B cell (primary cell): Measurements from ENCODE around the gene NLGN1. TPM values are rescaled to one million over a fixed set of nuclear protein-coding genes. Genes with fewer than 3 reads are reported as not detected.
"Not testable (repeated sequence)": the region's sequence is repeated elsewhere in the genome, so short reads cannot be mapped to it uniquely, and the experiment has no call there.

Source experiments
- ATAC-seq: fragments of 200-7000 bp; cut with Tn5 transposase; one replicate; pipeline ENCODE4 v1.10.0; 2021; ENCODE audit warnings: low read depth, mild to moderate bottlenecking, moderate number of reproducible peaks, moderate library complexity
- CTCF ChIA-PET: fragments of 350-600 bp; sonication (Branson Sonifier 250); formaldehyde crosslinking; loops from one replicate; lab custom pipeline; 2021; ENCODE audit warnings: antibody characterized with exemption, inconsistent platforms; lab: Charles Lee
- POLR2A ChIA-PET: fragments of 350-600 bp; sonication (Branson Sonifier 250); formaldehyde crosslinking; loops from one replicate; lab custom pipeline; 2021; ENCODE audit warnings: antibody characterized with exemption; lab: Charles Lee
- DNase-seq: peaks from one replicate; pipeline ENCODE4 v3.0.0; 2013
- H2AFZ ChIP-seq: 2 replicates; pipeline ENCODE4 v1.6.1; 2012; ENCODE audit warnings: mild to moderate bottlenecking, low read depth, low read length; ENCODE audit not compliant: insufficient read depth, poor library complexity, severe bottlenecking
- H3K27ac ChIP-seq, 2 donors: 1 replicate in 1 of 2; 2 replicates in 1 of 2; pipeline ENCODE4 v1.5.1; 2012 to 2013; ENCODE audit warnings: low read length in 2 of 2, mild to moderate bottlenecking in 2 of 2, moderate library complexity in 1 of 2
- H3K27me3 ChIP-seq, 4 experiments: fragments of 200-600 bp in 1 of 4; sonication (generic) in 1 of 4; replicated peaks in 1 of 4; 1 replicate in 2 of 4; 2 replicates in 2 of 4; pipeline versions ENCODE4 v1.6.1 to v1.7.0; 2013 to 2016; ENCODE audit warnings: low read length in 3 of 4, mild to moderate bottlenecking in 2 of 4, mixed read lengths in 1 of 4, moderate library complexity in 1 of 4; ENCODE audit not compliant: insufficient read depth in 4 of 4, control insufficient read depth in 3 of 4; ENCODE audit errors: control extremely low read depth in 1 of 4
- H3K36me3 ChIP-seq, 2 experiments: replicated peaks in 1 of 2; 1 replicate in 1 of 2; 2 replicates in 1 of 2; pipeline versions ENCODE4 v1.6.1 to v1.7.1; 2013; ENCODE audit warnings: low read length in 1 of 2; ENCODE audit not compliant: insufficient read depth in 2 of 2, control insufficient read depth in 1 of 2; ENCODE audit errors: control extremely low read depth in 1 of 2, extremely low read depth in 1 of 2
- H3K4me1 ChIP-seq, 2 donors: fragments of 200-600 bp in 1 of 2; sonication (generic) in 1 of 2; 1 replicate in 1 of 2; 2 replicates in 1 of 2; pipeline versions ENCODE4 v1.5.1 to v1.6.1; 2013 to 2017; ENCODE audit warnings: low read length in 2 of 2; ENCODE audit not compliant: control insufficient read depth in 2 of 2, insufficient read depth in 2 of 2
- H3K4me2 ChIP-seq: replicated peaks from 2 replicates; pipeline ENCODE3; 2012; ENCODE audit warnings: mild to moderate bottlenecking, low read depth, low read length; ENCODE audit not compliant: poor library complexity, severe bottlenecking
- H3K4me3 ChIP-seq, 5 experiments: fragments of 200-600 bp in 1 of 5; sonication (generic) in 1 of 5; 1 replicate in 3 of 5; 2 replicates in 2 of 5; pipeline versions ENCODE4 v1.5.1 to v1.7.0; 2011 to 2016; ENCODE audit warnings: low read length in 4 of 5, mild to moderate bottlenecking in 4 of 5, low read depth in 2 of 5, control low read depth in 1 of 5, moderate library complexity in 1 of 5; ENCODE audit not compliant: insufficient read depth in 1 of 5; ENCODE audit errors: control extremely low read depth in 1 of 5, extremely low read depth in 1 of 5
- H3K79me2 ChIP-seq: fragments of 200-600 bp; sonication (generic); one replicate; pipeline ENCODE4 v1.6.0; 2016; ENCODE audit warnings: low read length; ENCODE audit not compliant: control insufficient read depth, insufficient read depth
- H3K9ac ChIP-seq: fragments of 200-600 bp; sonication (generic); 2 replicates; pipeline ENCODE4 v1.6.1; 2017; ENCODE audit warnings: mild to moderate bottlenecking, low read length, moderate library complexity
- H3K9me3 ChIP-seq, 3 donors: one replicate each; pipeline versions ENCODE4 v1.6.1 to v1.7.1; 2013; ENCODE audit warnings: low read length in 2 of 3; ENCODE audit not compliant: control insufficient read depth in 2 of 3, insufficient read depth in 1 of 3; ENCODE audit errors: control extremely low read depth in 1 of 3
- H4K20me1 ChIP-seq: 2 replicates; pipeline ENCODE4 v1.6.0; 2012; ENCODE audit warnings: mild to moderate bottlenecking, low read length; ENCODE audit not compliant: insufficient read depth, control insufficient read depth, poor library complexity, severe bottlenecking
- H3K27ac Mint-ChIP-seq: one replicate; pipeline ENCODE4 v1.8.0; 2021; ENCODE audit warnings: mixed read lengths
- H3K27me3 Mint-ChIP-seq: one replicate; pipeline ENCODE4 v1.8.0; 2021; ENCODE audit warnings: mixed read lengths
- H3K4me1 Mint-ChIP-seq: one replicate; pipeline ENCODE4 v1.8.0; 2021; ENCODE audit warnings: mixed read lengths
- H3K4me3 Mint-ChIP-seq: one replicate; pipeline ENCODE4 v1.8.0; 2021; ENCODE audit warnings: mixed read lengths
- H3K9me3 Mint-ChIP-seq: one replicate; pipeline ENCODE4 v1.8.0; 2022; ENCODE audit warnings: mixed read lengths; ENCODE audit not compliant: insufficient read depth
- EZH2 ChIP-seq: IDR thresholded peaks from 2 replicates; pipeline ENCODE4 v1.6.1; 2012; ENCODE audit warnings: borderline replicate concordance, low read depth, mild to moderate bottlenecking, moderate library complexity, low read length; ENCODE audit not compliant: insufficient read depth, poor library complexity, severe bottlenecking
- WGBS: methylation state at CpG from one replicate; pipeline ENCODE4 v1.1.5; 2013; ENCODE audit warnings: missing lambda C conversion rate; ENCODE audit not compliant: insufficient coverage; 5-methylcytosine and 5-hydroxymethylcytosine counted together
- intact Hi-C: fragments of 100-400 bp; cut with micrococcal nuclease; formaldehyde crosslinking; loops from one replicate; pipeline ENCODE4 v1.10.0; 2022
- polyA plus RNA-seq: library from polyadenylated mRNA; depleted of rRNA; stranded (reverse); fragments of >200 nt; gene quantifications from 2 replicates; pipeline ENCODE4 v1.2.3, GENCODE V29; 2012
- total RNA-seq, 2 donors: library from RNA; stranded (reverse); fragments of 120-200 nt in 1 of 2; gene quantifications; 1 replicate in 1 of 2; 2 replicates in 1 of 2; pipeline versions ENCODE4 v1.2.3 to v1.2.4, GENCODE V29; 2013 to 2022
- TF ChIP-seq, protein P1 (sequence below): fragments of 200-600 bp; IDR thresholded peaks from one replicate; pipeline ENCODE4 v1.8.0; 2022; ENCODE audit warnings: antibody characterized with exemption, mild to moderate bottlenecking

NLGN1 gene
- total and polyA plus RNA-seq, 2 donors (not counting 1 experiment from before 2014, with no cell fraction given) = not detected

DNA sequence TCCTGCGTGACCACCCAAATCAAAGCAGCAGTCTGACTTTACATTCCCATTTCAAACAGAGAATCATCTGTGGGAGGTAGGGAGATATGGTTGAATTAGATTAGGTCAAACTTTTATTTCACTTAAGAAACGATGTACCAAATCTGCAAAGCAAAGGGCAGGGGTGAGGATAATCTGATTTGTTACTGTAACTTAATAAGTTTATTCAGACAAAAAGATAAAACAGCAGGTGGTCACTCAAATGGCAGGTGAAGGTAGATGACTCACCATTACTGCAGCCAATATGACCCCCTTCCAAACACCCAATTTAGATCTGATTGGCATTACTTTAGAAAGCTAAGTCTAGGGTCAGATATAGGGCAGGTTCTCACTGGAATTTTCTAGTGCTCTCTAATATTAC, 810.6 kb downstream of the NLGN1 start:
- no peaks in the 10 kb centered on the region for H3K79me2 ChIP-seq
- H3K27me3 ChIP-seq = no peaks in the 10 kb centered on the region
- no peak overlapping the region for H3K9ac ChIP-seq
- no peak overlapping the region for H2AFZ ChIP-seq
- Mint-ChIP-seq H3K4me1 (no peaks in the 10 kb centered on the region), H3K27me3 (no peaks in the 10 kb centered on the region), H3K4me3 (no peak overlapping the region), H3K27ac (no peak overlapping the region), H3K9me3 (peaks cover 3% of the 10 kb centered on the region)
- ATAC-seq (no peak), DNase-seq (no peak)
- no peaks in the 10 kb centered on the region for H3K36me3 ChIP-seq
- WGBS = no CpG with 5 or more reads among the region's 2 CpGs
- POLR2A ChIA-PET = no interaction called here
- CTCF ChIA-PET = no interaction called here
- no peaks in the 10 kb centered on the region for H3K9me3 ChIP-seq
- H3K4me1 ChIP-seq = no peaks in the 10 kb centered on the region
- H4K20me1 ChIP-seq = no peaks in the 10 kb centered on the region
- H3K4me3 ChIP-seq = no peak overlapping the region
- no peak overlapping the region for H3K4me2 ChIP-seq
- H3K27ac ChIP-seq = no peak overlapping the region
- TF ChIP-seq EZH2 = no peak
- TF ChIP-seq, protein P1, sequence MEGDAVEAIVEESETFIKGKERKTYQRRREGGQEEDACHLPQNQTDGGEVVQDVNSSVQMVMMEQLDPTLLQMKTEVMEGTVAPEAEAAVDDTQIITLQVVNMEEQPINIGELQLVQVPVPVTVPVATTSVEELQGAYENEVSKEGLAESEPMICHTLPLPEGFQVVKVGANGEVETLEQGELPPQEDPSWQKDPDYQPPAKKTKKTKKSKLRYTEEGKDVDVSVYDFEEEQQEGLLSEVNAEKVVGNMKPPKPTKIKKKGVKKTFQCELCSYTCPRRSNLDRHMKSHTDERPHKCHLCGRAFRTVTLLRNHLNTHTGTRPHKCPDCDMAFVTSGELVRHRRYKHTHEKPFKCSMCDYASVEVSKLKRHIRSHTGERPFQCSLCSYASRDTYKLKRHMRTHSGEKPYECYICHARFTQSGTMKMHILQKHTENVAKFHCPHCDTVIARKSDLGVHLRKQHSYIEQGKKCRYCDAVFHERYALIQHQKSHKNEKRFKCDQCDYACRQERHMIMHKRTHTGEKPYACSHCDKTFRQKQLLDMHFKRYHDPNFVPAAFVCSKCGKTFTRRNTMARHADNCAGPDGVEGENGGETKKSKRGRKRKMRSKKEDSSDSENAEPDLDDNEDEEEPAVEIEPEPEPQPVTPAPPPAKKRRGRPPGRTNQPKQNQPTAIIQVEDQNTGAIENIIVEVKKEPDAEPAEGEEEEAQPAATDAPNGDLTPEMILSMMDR = no peak
- intact Hi-C loops = no loop called here

GRCh38 chr3:174211896-174212295, 814.4 kb downstream of the NLGN1 start:
- H3K9me3 Mint-ChIP-seq, H3K27me3 Mint-ChIP-seq, H3K27ac Mint-ChIP-seq, CTCF ChIA-PET, DNase-seq, H3K4me2 ChIP-seq, H2AFZ ChIP-seq, intact Hi-C loops, POLR2A ChIA-PET, H3K36me3 ChIP-seq, H3K4me3 Mint-ChIP-seq, H3K4me3 ChIP-seq, H3K27ac ChIP-seq, H3K9me3 ChIP-seq, H3K27me3 ChIP-seq, H3K79me2 ChIP-seq, H4K20me1 ChIP-seq, H3K9ac ChIP-seq, H3K4me1 Mint-ChIP-seq, H3K4me1 ChIP-seq, ATAC-seq: not testable (repeated sequence)
- 99% methylated on average over 21 of the region's 24 CpGs for WGBS
